Fibroblast of lung (primary cell): ENCODE measurements around the gene FAM20C. TPM values are rescaled to one million over a fixed set of nuclear protein-coding genes. Genes with fewer than 3 reads are reported as not detected.
A peak's percentile ranks its signal among the peaks of the same experiment; 100 is the strongest.

Source experiments
- DNase-seq, 2 donors: peaks; one replicate each; pipeline versions ENCODE4 v3.0.0 to v3.0.0-alpha.2; 2010; ENCODE audit warnings: low read depth in 2 of 2
- H2AFZ ChIP-seq: 2 replicates; pipeline ENCODE4 v1.5.1; 2012; ENCODE audit warnings: low read length, control low read depth, inconsistent platforms
- H3K27ac ChIP-seq: 2 replicates; pipeline ENCODE4 v1.5.1; 2011; ENCODE audit warnings: low read length, control low read depth; ENCODE audit not compliant: insufficient read depth
- H3K27me3 ChIP-seq: 2 replicates; pipeline ENCODE4 v1.5.1; 2011; ENCODE audit warnings: mild to moderate bottlenecking, low read length; ENCODE audit not compliant: control insufficient read depth, insufficient read depth
- H3K36me3 ChIP-seq: 2 replicates; pipeline ENCODE4 v1.5.1; 2011; ENCODE audit warnings: low read length; ENCODE audit not compliant: control insufficient read depth, insufficient read depth
- H3K4me1 ChIP-seq: 2 replicates; pipeline ENCODE4 v1.5.1; 2011; ENCODE audit warnings: low read length; ENCODE audit not compliant: control insufficient read depth, insufficient read depth; ENCODE audit errors: extremely low read depth
- H3K4me2 ChIP-seq: 2 replicates; pipeline ENCODE4 v1.5.1; 2011; ENCODE audit warnings: low read length, control low read depth; ENCODE audit not compliant: insufficient read depth; ENCODE audit errors: extremely low read depth
- H3K4me3 ChIP-seq, 4 experiments: fragments of 200-600 bp in 1 of 4; sonication (generic) in 1 of 4; replicated peaks in 1 of 4; 2 replicates each; pipeline ENCODE4 v1.5.1; 2011 to 2016; ENCODE audit warnings: low read length in 4 of 4, low read depth in 3 of 4, mild to moderate bottlenecking in 3 of 4, control low read depth in 2 of 4, inconsistent platforms in 1 of 4, mixed read lengths in 1 of 4; ENCODE audit not compliant: insufficient read depth in 1 of 4; ENCODE audit errors: control extremely low read depth in 1 of 4
- H3K79me2 ChIP-seq: 2 replicates; pipeline ENCODE4 v1.5.1; 2012; ENCODE audit warnings: mild to moderate bottlenecking, low read length, inconsistent platforms; ENCODE audit not compliant: control insufficient read depth, insufficient read depth
- H3K9ac ChIP-seq: 2 replicates; pipeline ENCODE4 v1.5.1; 2011; ENCODE audit warnings: mild to moderate bottlenecking, low read length, control low read depth; ENCODE audit not compliant: insufficient read depth
- H3K9me3 ChIP-seq: 2 replicates; pipeline ENCODE4 v1.5.1; 2012; ENCODE audit warnings: low read depth, low read length; ENCODE audit not compliant: control insufficient read depth, insufficient read depth
- H4K20me1 ChIP-seq: 2 replicates; pipeline ENCODE4 v1.5.1; 2011; ENCODE audit warnings: low read length; ENCODE audit not compliant: control insufficient read depth, insufficient read depth; ENCODE audit errors: extremely low read depth
- CTCF ChIP-seq, 2 donors: IDR thresholded peaks in 1 of 2; conservative IDR thresholded peaks in 1 of 2; 1 replicate in 1 of 2; 2 replicates in 1 of 2; pipeline ENCODE4 v1.5.1; 2011 to 2012; ENCODE audit warnings: low read length in 2 of 2, control low read depth in 1 of 2, inconsistent platforms in 1 of 2, low read depth in 1 of 2, mild to moderate bottlenecking in 1 of 2
- EZH2 ChIP-seq: IDR thresholded peaks from 2 replicates; pipeline ENCODE4 v1.5.1; 2012; ENCODE audit warnings: low read length, control low read depth, mild to moderate bottlenecking; ENCODE audit errors: missing control alignments
- polyA plus RNA-seq, 2 donors: library from polyadenylated mRNA; depleted of rRNA in 1 of 2; stranded (reverse) in 1 of 2; unstranded in 1 of 2; fragments of >200 nt; gene quantifications; 2 replicates each; pipeline ENCODE4 v1.2.1, GENCODE V29; 2011 to 2012; ENCODE audit warnings: missing spikeins in 1 of 2
- total RNA-seq: library from RNA; depleted of rRNA; stranded (reverse); fragments of >200 nt; gene quantifications from 2 replicates; pipeline ENCODE4 v1.2.1, GENCODE V29; 2014

FAM20C gene
- total and polyA plus RNA-seq, 2 donors (not counting 1 experiment from before 2014, with no cell fraction given) = 31.8 to 70.7 TPM

DNA sequence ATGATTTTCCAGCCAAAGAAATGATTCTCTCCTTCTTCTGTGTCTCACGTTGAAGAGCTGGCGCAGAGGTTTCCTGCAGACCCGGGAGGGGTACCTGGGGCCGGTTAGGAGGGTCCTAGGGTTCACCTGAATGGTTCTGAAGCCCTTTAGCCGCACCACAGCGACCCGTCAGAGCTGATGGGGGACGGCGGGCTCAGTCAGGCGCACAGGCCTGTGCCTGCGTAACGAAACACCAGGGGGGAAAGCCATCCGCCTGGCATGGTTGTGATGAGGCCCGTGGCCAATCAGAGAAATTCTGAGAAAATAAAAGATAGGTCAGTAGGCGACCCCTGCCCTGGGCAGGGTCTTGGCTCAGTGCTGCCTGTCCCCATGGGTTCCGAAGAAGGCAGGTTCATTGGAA is 35.6 kb downstream of the FAM20C start:
- H3K27ac ChIP-seq = peak overlapping the region; percentile 94
- H4K20me1 ChIP-seq = no peaks in the 10 kb centered on the region
- TF ChIP-seq EZH2 (no peak), CTCF (conservative IDR thresholded peaks at IDR 0.05 in 1 of 2, IDR thresholded peaks at IDR 0.05 in 1 of 2; ENCODE audit: low read depth in 1 of 2, low read length in 2 of 2) (no peak)
- H2AFZ ChIP-seq = no peak overlapping the region
- no peak overlapping the region for H3K9ac ChIP-seq
- H3K4me2 ChIP-seq = no peak overlapping the region
- DNase-seq = no peak
- H3K4me1 ChIP-seq = peaks cover 33% of the 10 kb centered on the region
- no peaks in the 10 kb centered on the region for H3K27me3 ChIP-seq
- H3K9me3 ChIP-seq = no peaks in the 10 kb centered on the region
- H3K79me2 ChIP-seq = peaks cover 22% of the 10 kb centered on the region
- no peak overlapping the region for H3K4me3 ChIP-seq
- H3K36me3 ChIP-seq = peaks cover 14% of the 10 kb centered on the region

GRCh38 chr7:228610-229009 is 36.2 kb downstream of the FAM20C start:
- Histone ChIP-seq H3K79me2 (peaks cover 27% of the 10 kb centered on the region), H3K27me3 (no peaks in the 10 kb centered on the region), H3K27ac (peak overlapping the region; percentile 94), H3K4me3 (no peak overlapping the region), H2AFZ (no peak overlapping the region), H3K9ac (peak overlapping the region; percentile 30), H3K36me3 (peaks cover 16% of the 10 kb centered on the region), H3K4me2 (peak overlapping the region; percentile 35), H3K9me3 (no peaks in the 10 kb centered on the region), H4K20me1 (no peaks in the 10 kb centered on the region), H3K4me1 (peaks cover 40% of the 10 kb centered on the region)
- TF ChIP-seq CTCF (conservative IDR thresholded peaks at IDR 0.05 in 1 of 2, IDR thresholded peaks at IDR 0.05 in 1 of 2; ENCODE audit: low read depth in 1 of 2, low read length in 2 of 2) = no peak
- no peak for TF ChIP-seq EZH2
- no peak for DNase-seq

- peaks cover 14% of the 10 kb centered on the region for H3K36me3 ChIP-seq
- H3K9ac ChIP-seq = no peak overlapping the region
- H3K27me3 ChIP-seq = no peaks in the 10 kb centered on the region
- peak overlapping the region; percentile 58 for H3K4me2 ChIP-seq
- H4K20me1 ChIP-seq = no peaks in the 10 kb centered on the region
- peak; percentile 97 to 99 for DNase-seq
- H3K4me3 ChIP-seq = peak overlapping the region in 1 of 4 experiments; percentile 3
- H3K9me3 ChIP-seq = no peaks in the 10 kb centered on the region
- H3K4me1 ChIP-seq = peaks cover 47% of the 10 kb centered on the region
- H3K27ac ChIP-seq = peak overlapping the region; percentile 94
- H3K79me2 ChIP-seq = peaks cover 31% of the 10 kb centered on the region
- TF ChIP-seq CTCF (conservative IDR thresholded peaks at IDR 0.05 in 1 of 2, IDR thresholded peaks at IDR 0.05 in 1 of 2; ENCODE audit: low read depth in 1 of 2, low read length in 2 of 2) (no peak), EZH2 (no peak)
- H2AFZ ChIP-seq = no peak overlapping the region
Measured at GRCh38 chr7:229184-229964, 37.0 kb downstream of the FAM20C start.
